ELR (cell line): ENCODE measurements around the gene PANX3.
A peak's percentile ranks its signal among the peaks of the same experiment; 100 is the strongest.

Source experiments
- DNase-seq: peaks from one replicate; pipeline ENCODE4 v3.0.0-alpha.2; 2015; ENCODE audit warnings: low read depth

The PANX3 gene

DNA sequence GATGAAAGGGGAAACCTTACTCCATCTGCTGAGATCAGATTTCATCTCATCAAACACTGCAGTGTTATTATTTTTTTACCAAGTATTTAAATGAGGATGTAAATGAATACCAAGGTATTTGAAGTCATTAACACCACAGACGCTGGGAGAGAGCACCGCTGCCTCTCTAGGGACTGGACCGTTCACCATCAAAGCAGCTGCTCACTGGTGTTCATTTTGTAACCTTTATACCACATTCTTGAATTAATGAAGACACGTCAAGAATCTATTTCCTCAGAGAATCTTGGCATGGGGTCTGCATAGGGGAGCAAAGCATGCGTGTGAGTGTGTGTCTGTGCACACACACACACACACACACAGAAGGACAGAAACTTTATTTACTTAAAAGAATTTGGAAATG is 46.7 kb downstream of the PANX3 start:
- no peak for DNase-seq

DNA sequence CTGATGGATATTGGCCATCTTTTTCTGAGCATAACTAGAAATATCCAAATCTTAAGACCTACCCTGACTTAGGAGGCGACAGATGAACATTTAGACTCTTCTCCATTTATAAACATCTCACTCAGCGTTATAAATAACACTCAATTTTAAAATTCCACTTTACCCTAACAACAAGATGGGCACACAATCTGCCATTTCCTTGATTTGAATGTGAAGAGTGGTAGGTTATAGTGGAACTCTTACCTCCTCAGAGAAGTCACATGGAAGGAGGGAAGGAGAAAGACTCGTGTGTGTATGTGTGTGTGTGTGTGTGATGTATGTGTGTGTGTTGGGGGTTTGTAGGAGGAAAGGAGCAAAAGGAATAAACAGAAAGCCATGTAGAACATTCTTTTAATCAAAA is 47.3 kb downstream of the PANX3 start:
- DNase-seq: no peak

DNA sequence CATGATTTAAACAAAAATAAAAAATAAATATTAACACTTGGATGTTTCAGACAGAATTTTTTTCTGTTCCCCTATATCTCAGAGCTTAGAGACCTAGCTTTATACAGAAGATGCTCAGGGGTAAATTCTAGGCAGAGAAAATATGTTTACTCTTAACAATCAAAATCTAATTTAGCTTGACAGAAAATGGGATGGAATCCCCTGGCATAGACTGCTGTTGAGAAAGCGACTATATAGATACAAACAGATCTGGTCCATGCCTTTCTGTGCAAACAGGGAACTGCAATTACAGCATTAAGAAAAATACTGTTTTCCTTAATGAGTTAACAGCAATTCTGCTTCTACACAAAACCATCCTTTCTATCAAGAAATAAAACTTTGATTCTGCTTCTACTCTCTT is 47.8 kb downstream of the PANX3 start:
- no peak for DNase-seq

DNA sequence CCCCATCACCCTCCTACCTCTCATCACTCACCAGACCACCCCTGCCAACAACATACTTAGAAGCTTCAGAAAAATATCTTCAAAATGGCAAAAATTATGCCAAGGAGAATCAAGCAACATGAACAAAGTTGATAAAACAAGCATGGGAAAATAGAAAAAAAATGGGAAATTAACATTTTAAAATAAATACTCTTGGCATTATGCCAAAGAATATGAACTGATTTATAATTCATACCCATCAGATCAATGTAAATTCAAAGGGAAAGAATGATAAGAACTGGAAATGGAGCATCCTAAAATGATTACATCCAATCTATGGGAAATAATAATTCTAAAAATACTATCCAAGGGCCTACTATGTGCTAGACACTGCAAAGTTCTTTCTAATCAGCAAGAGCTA is 50.3 kb downstream of the PANX3 start:
- DNase-seq: no peak

DNA sequence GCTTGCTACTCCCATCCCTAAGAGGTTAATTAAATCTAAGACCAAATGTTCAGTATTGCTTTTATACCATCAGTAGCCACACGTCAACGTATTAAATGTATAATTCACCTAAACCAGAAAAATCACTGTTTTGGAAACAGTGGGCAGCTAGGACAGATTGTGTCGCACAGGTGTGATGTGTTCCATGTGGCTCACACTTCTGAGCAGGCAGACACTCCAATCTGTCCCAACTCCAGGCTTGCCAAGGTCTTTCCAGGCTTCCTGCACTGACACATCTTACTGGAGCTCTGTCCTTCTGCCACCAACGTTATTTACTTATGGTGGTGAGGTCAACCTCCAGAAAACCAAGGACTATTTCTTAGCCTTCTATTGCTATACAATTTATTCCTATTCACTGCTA is 50.9 kb downstream of the PANX3 start:
- no peak for DNase-seq

DNA sequence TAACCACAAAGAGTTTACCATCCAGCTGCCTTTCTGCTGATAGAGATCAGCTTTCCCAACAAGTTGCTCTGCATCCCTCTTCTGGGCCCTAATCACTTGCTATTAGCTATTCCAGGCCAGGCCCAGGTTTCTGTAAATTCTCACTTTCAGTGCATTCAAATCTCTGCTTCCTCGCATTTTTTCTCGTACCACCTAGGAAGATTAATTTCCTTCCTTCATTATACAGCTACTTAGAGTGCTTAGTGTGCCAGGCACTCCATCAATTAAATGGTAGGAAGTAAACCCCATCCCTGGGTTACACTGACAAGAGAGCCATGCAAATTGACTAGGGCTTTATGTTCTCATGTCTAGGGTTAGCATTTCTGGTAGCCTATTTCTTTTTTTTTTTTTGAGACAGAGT is 52.6 kb downstream of the PANX3 start:
- DNase-seq: no peak

DNA sequence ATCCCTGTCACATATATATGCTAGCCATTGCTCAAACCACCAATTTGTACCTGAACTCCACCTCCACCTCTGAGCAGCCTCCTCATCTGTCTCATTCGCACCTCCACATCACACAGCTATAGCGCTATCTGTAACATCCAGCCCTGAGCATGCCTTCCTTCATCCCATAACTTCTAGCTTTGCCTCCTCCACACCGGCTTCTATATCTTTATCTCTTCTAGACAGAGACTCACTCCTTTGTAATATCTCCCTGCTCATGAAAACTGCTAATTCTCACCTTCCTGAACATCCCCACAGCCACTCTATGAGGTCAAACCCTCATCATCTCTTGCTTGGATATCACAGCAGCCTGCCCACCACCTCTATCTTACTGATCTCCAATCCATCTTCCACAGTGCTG is 56.4 kb downstream of the PANX3 start:
- DNase-seq: no peak

DNA sequence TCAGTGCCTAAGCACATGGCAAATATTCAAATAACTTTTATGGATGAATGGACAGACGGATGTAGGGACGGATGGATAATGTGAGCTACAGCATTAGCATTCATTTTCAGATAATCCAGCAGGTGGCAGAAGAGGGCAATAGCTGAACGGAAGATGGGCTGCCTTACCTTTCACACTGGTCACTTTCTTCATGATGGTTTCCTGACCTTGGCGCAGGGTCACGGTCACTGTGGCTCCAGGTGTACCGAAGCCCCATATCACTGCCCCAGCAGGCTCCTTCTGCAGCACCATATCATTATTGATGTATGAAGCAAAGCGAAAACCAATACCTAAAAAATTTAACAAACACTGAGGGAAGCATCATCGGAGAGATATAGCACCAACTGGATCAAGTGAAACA is 58.0 kb downstream of the PANX3 start:
- DNase-seq: peak; percentile 57
